Inferior parietal cortex (tissue), 1 donor: ENCODE measurements around the gene HOXA9.

Experiments
- DNase-seq: peaks from one replicate; pipeline ENCODE4 v3.0.0-alpha.2; 2016; ENCODE audit errors: extremely low spot score

Gene HOXA9

GRCh38 chr7:27112955-27113949, 52.1 kb downstream of the HOXA9 start:
- DNase-seq = no peak
